NCI-H1436 (cell line): ENCODE data around the gene NXPE1.

ENCODE experiments used
- DNase-seq: peaks from one replicate; lab custom pipeline; 2025; lab: John Stamatoyannopoulos, UW

Gene NXPE1

GRCh38 chr11:114562166-114562916 is 2.7 kb upstream of the NXPE1 start:
- no peak for DNase-seq

GRCh38 chr11:114556135-114556534 is 3.5 kb downstream of the NXPE1 start:
- DNase-seq: no peak

DNA sequence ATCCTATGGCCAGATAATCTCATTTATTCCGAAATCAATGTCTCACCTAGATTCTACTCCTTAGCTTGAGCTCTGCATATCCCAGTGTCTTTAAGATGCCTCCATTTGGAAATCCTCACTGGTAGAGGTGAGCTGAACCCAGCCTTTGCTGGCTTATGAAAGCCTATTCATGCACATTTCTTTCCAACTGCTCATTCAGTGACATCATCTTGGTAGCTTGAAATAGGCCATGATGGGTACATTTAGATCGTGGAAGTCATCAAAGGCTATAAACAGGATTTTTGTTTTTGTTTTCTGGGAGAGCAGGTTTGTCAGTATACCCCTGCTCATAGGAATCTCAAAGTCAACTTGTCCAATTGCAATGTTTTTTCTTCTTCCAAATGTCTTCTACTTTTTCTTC is 6.0 kb downstream of the NXPE1 start:
- no peak for DNase-seq

- DNase-seq: no peak
Measured at GRCh38 chr11:114551060-114551459, 8.6 kb downstream of the NXPE1 start.

DNA sequence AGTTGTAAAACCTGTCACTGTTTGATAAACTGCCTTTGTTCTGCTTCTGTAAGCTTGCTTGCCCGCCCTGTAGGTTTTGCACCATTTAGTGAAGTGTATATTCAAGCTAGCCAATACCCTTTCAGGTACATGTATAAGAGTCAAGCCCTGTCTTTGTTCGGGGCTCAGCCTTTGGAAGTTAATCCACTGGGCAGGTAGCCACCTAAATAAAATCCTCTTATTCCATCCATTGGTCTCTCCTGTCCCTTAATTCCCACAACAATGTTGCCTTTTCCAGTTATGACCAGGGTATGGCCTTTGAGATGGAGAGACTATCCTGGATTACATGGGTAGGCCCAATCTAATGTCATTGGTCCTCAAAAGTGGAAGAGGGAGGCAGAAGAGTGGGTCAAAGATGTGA is 34.0 kb downstream of the NXPE1 start:
- no peak for DNase-seq

- no peak for DNase-seq
Measured at GRCh38 chr11:114524122-114524521, 35.6 kb downstream of the NXPE1 start.

DNA sequence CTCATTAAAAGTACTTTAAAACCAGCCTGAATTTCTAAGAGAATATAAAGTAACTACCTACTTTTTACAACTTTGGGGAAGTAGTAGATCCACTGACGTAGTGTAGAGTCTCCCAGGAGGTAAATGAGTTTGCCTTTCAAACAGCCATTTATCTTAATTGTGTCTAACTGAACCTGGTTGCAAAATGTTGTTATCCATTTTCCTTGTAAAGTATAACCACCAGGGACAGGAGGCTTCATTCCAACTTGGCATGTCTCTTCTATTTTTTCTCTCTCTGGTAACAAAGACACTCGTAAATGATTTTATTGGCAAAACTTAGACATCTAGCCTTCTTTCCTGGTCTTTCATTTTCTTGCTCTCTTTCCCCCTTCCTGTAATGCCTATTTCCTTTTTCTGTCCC is 36.9 kb downstream of the NXPE1 start:
- no peak for DNase-seq

- no peak for DNase-seq
Measured at GRCh38 chr11:114511538-114511937, 48.1 kb downstream of the NXPE1 start.

- DNase-seq: no peak
Measured at GRCh38 chr11:114511079-114511478, 48.6 kb downstream of the NXPE1 start.

GRCh38 chr11:114501901-114502300 is 57.8 kb downstream of the NXPE1 start:
- no peak for DNase-seq

DNA sequence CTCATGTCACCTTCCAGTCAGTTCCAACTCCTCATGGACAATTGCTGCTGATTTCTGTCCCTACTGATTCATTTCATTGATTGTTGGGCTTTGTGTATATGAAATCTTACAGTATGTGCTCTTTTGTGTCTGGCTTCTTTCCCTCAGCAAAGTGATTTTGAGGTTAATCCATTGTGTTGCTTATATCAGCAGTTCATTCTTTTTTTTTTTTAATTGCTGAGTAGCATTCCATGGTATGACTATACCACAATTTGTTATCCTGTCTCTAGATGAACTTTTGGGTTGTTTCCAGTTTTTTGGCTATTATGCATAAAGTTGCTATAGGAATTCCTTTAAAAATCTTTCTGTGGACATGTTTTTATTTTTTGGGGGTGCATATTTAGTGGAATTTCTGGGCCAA is 59.9 kb downstream of the NXPE1 start:
- DNase-seq: no peak

DNA sequence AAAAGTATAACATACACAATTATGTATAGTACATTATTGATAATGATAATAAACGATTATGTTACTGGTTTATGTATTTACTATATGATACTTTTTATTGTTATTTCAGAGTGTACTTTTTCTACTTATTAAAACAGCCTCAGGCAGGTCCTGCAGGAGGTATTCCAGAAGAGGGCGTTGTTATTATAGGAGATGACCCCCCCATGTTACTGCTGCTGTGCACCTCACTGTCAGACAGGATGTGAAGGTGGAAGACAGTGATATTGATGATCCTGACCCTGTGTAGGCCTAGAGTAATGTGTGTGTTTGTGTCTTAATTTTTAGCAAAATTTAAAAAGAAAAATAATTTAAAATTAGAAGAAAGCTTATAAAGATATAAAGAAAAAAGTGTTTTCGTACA is 62.8 kb downstream of the NXPE1 start:
- no peak for DNase-seq

GRCh38 chr11:114483929-114484328 is 75.8 kb downstream of the NXPE1 start:
- DNase-seq: no peak

GRCh38 chr11:114482114-114482513 is 77.6 kb downstream of the NXPE1 start:
- DNase-seq: no peak

GRCh38 chr11:114479331-114479730 is 80.3 kb downstream of the NXPE1 start:
- no peak for DNase-seq

DNA sequence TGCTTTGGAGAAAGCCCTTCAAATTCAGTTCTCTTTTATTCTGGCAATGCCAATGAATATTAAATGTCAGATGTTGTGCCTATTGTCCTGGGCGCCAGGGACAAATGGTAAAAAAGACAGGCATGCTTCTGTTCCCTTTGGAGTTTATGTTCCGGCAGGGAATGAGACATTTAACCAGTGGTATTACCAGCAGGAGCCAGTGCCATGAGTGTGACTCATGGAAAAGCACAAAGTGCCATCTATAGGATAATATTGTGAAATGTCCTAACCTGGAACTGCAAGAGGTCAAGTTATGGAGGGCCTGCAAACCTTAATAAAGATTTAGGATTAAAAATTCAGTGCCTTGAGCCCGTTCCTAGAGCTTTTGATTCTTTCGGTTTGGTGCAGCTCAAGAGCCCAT is 80.9 kb downstream of the NXPE1 start:
- DNase-seq: no peak

DNA sequence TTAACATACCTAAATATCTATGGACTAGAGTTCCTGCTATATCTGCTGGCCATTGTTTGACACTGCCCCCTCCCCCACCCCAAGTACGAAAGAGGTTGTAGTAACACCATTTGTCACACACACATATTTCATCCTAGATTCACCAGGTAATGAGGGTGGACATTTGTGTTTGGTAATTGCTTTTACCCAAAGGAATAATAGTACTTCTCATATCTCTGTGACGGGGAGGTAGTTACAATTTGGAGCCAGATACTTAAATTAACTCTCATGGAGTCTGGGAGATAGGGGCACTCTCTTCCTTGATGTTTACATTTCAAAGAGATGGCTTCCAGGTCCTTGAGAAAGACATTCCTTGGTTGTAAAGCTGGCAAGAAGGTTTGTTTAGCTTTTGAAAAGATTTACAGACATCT is 81.7 kb downstream of the NXPE1 start:
- DNase-seq: no peak

- DNase-seq: no peak
Measured at GRCh38 chr11:114472661-114473060, 87.0 kb downstream of the NXPE1 start.
